SU-DHL-6 (cell line): Measurements from ENCODE around the gene SLC2A4RG.

Experiments used
- H2AFZ ChIP-seq: fragments of 200-600 bp; sonication (generic); 2 replicates; pipeline ENCODE4 v1.6.1; 2014; ENCODE audit warnings: low read depth, mild to moderate bottlenecking, moderate library complexity, mixed read lengths, antibody characterized with exemption, low read length; ENCODE audit not compliant: severe bottlenecking
- H3F3A ChIP-seq: fragments of 200-600 bp; shearing (Covaris generic); 2 replicates; pipeline ENCODE4 v1.6.0; 2016; ENCODE audit warnings: antibody characterized with exemption, mild to moderate bottlenecking; ENCODE audit not compliant: insufficient read depth
- H3K27ac ChIP-seq: fragments of 200-600 bp; sonication (generic); 2 replicates; pipeline ENCODE4 v1.5.1; 2016; ENCODE audit warnings: low read depth, mild to moderate bottlenecking, low read length, moderate library complexity, mixed read lengths
- H3K27me3 ChIP-seq: fragments of 200-600 bp; sonication (generic), shearing (Covaris generic); 2 replicates; pipeline ENCODE4 v1.6.0; 2014; ENCODE audit warnings: mild to moderate bottlenecking, low read length
- H3K36me3 ChIP-seq: fragments of 200-600 bp; sonication (generic); 2 replicates; pipeline ENCODE4 v1.6.1; 2014; ENCODE audit warnings: mild to moderate bottlenecking, low read length, mixed read lengths
- H3K4me2 ChIP-seq: fragments of 300-600, 200-600 bp; shearing (Covaris generic), sonication (generic); 2 replicates; pipeline ENCODE4 v1.6.0; 2014; ENCODE audit warnings: low read length, low read depth, mild to moderate bottlenecking; ENCODE audit not compliant: poor library complexity, severe bottlenecking
- H3K4me3 ChIP-seq: fragments of 200-600 bp; sonication (generic); 2 replicates; pipeline ENCODE4 v1.5.1; 2014; ENCODE audit warnings: antibody characterized with exemption, low read length, mild to moderate bottlenecking, mixed read lengths; ENCODE audit not compliant: insufficient read depth, poor library complexity, severe bottlenecking
- H3K79me2 ChIP-seq: fragments of 200-600 bp; sonication (generic); 2 replicates; pipeline ENCODE4 v1.6.1; 2014; ENCODE audit warnings: mild to moderate bottlenecking, low read length, moderate library complexity; ENCODE audit not compliant: insufficient read depth
- H3K9ac ChIP-seq: fragments of 200-600 bp; sonication (generic); 2 replicates; pipeline ENCODE4 v1.7.0; 2014; ENCODE audit warnings: mild to moderate bottlenecking, low read length
- H3K9me2 ChIP-seq: fragments of 200-600 bp; sonication (generic); replicated peaks from 2 replicates; pipeline ENCODE4 v1.6.1; 2014; ENCODE audit warnings: low read length; ENCODE audit not compliant: insufficient read depth
- H3K9me3 ChIP-seq: fragments of 200-600 bp; sonication (generic); 2 replicates; pipeline ENCODE4 v1.6.1; 2014; ENCODE audit warnings: low read length, mixed read lengths; ENCODE audit not compliant: insufficient read depth
- H4K20me1 ChIP-seq: fragments of 200-600 bp; sonication (generic); 2 replicates; pipeline ENCODE4 v1.6.1; 2014; ENCODE audit warnings: low read depth, mild to moderate bottlenecking, antibody characterized with exemption, low read length, moderate library complexity, mixed read lengths
- CTCF ChIP-seq: fragments of 200-600 bp; sonication (generic); IDR thresholded peaks from one replicate; pipeline ENCODE4 v1.5.1; 2017; ENCODE audit warnings: antibody characterized with exemption, mild to moderate bottlenecking, low read length, moderate library complexity; ENCODE audit not compliant: insufficient read depth, poor library complexity, severe bottlenecking
- EZH2phosphoT487 ChIP-seq: fragments of 200-600 bp; sonication (generic), shearing (Covaris generic); conservative IDR thresholded peaks from 2 replicates; pipeline ENCODE4 v1.6.1; 2018; ENCODE audit warnings: mild to moderate bottlenecking, antibody characterized with exemption, low read length, moderate library complexity, mixed read lengths

The SLC2A4RG gene

GRCh38 chr20:63691711-63692435 is 47.7 kb upstream of the SLC2A4RG start:
- Histone ChIP-seq H3K27ac (no peak overlapping the region), H3K4me3 (no peak overlapping the region), H3K36me3 (no peaks in the 10 kb centered on the region), H3K27me3 (no peaks in the 10 kb centered on the region), H4K20me1 (no peaks in the 10 kb centered on the region), H3K9me2 (no peaks in the 10 kb centered on the region), H3K79me2 (no peaks in the 10 kb centered on the region), H3K9ac (no peak overlapping the region), H3K9me3 (no peaks in the 10 kb centered on the region), H2AFZ (no peak overlapping the region), H3K4me2 (no peak overlapping the region), H3F3A (no peaks in the 10 kb centered on the region)
- TF ChIP-seq CTCF (no peak), EZH2phosphoT487 (no peak)

- Histone ChIP-seq H3K9me3 (no peaks in the 10 kb centered on the region), H3K79me2 (no peaks in the 10 kb centered on the region), H2AFZ (no peak overlapping the region), H4K20me1 (no peaks in the 10 kb centered on the region), H3K27me3 (no peaks in the 10 kb centered on the region), H3K9me2 (no peaks in the 10 kb centered on the region), H3K4me3 (no peak overlapping the region), H3K36me3 (no peaks in the 10 kb centered on the region), H3K27ac (no peak overlapping the region), H3F3A (no peaks in the 10 kb centered on the region), H3K4me2 (no peak overlapping the region), H3K9ac (no peak overlapping the region)
- no peak for TF ChIP-seq EZH2phosphoT487
- TF ChIP-seq CTCF, result no peak
Measured at GRCh38 chr20:63692436-63693082, 47.0 kb upstream of the SLC2A4RG start.

GRCh38 chr20:63693083-63693732 is 46.4 kb upstream of the SLC2A4RG start:
- no peaks in the 10 kb centered on the region for H3K36me3 ChIP-seq
- H3K27ac ChIP-seq, result no peak overlapping the region
- no peak overlapping the region for H2AFZ ChIP-seq
- no peaks in the 10 kb centered on the region for H3F3A ChIP-seq
- TF ChIP-seq CTCF (no peak), EZH2phosphoT487 (no peak)
- no peaks in the 10 kb centered on the region for H3K27me3 ChIP-seq
- no peaks in the 10 kb centered on the region for H4K20me1 ChIP-seq
- no peaks in the 10 kb centered on the region for H3K79me2 ChIP-seq
- no peaks in the 10 kb centered on the region for H3K9me3 ChIP-seq
- H3K9ac ChIP-seq, result no peak overlapping the region
- H3K9me2 ChIP-seq, result no peaks in the 10 kb centered on the region
- H3K4me2 ChIP-seq, result no peak overlapping the region
- H3K4me3 ChIP-seq, result no peak overlapping the region
